ENCODE data around the gene RETREG1.

RETREG1 gene

DNA sequence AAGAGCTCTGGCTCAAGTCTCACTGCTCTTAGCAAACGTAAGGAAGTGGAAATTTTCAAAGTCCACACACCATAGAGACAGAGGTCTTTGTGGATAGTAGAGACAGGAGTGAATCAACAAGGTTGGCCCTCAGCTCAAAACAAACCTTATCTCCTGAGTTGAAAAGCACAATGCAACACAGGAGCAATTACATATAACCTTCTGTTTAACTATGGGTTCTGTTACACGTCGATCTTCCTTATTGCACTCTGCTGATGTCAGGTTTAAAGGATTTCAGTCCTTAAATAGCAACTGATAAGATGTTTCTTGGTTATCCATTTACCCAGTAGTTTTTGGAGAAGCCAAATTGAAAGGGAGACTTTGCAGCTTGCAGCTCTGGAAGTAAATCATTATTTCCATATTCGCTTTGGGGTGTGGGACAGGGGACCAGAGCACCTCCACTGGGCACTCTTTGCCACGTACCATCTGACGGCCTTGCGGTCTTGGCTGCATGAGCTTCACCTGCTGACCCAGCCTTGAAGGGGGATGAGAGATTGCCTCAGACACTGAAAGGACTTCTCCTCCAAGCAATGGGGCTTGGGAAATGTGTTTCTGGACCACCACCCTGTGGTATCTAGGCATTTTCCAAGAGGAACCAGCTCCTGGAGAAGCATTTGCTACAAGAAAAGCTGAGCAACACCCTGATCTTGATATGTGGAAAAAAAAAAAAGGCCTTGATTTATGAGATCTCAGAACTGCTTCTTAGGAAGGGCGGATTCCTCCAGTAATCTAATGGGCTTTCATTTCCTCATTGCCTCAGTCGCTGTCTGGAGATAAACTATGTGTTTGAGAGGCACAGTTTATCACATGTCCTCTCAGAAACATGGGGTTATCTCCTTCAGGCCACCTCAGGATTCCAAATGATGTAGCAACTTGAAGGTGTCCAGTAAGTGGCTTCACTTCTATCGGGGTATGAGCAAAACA lies 95.0 kb downstream of the RETREG1 start:
- DNase-seq: no peak

- DNase-seq: no peak
Measured at GRCh38 chr5:16520841-16521240, 96.0 kb downstream of the RETREG1 start.

DNA sequence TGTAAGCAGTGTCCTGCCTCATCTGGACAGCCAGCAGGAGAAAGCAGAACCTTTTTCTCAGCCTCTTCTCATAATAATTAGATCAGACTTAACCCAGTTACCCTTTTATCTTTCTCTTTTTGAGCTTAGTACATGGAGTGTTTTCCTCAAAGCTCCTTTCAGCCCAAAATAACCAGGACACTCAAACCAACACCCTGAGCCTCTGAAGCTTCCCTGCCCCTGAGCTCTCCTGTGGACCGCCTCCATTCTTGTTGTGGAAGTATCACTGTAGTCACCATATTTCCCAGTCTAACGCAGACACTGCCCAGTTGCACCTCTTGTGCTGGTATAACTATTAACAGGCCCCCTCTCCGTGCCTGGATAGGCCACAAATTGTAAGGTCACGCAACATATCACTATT lies 97.4 kb downstream of the RETREG1 start:
- DNase-seq: no peak

DNA sequence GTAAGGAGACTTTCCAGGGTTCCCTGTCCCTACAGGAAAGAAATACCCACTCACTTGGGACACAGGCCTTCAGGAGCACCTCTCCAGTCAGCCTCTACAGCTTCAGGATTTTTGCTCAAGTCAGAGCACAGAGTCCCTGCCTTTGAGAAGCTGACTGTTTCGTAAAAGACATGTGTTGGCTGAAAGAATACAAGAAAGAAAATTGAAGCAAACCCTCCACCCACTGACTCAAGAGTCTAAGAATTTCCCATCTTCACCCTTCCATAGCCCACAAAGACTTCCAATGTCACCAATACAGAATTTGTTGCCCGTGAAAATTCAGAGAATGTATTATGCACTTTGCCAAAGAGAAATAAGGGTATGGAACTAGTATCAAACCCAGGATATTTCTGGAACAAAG lies 98.2 kb downstream of the RETREG1 start:
- no peak for DNase-seq

GRCh38 chr5:16515532-16515931 lies 101.3 kb downstream of the RETREG1 start:
- no peak for DNase-seq

DNA sequence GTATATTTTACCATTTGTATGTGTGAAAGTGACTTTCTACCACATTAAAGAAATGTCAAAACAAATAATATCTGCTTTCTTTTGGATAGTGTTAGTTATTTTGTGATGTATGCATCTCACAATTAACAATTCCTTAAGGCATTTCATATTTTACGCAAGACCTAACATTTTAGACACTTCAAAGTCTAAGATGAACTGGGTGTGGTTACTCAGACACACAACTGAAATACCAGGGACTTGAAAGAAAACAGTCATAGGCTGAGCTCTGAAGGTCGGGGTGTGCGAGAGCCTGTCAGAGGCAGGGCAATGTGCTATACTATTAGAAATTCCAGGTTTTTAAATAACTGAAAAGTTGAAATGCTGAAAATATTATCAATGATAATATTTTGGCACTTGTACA lies 106.7 kb downstream of the RETREG1 start:
- DNase-seq: no peak

GRCh38 chr5:16508730-16509531 lies 107.9 kb downstream of the RETREG1 start:
- DNase-seq: no peak

GRCh38 chr5:16507716-16508115 lies 109.1 kb downstream of the RETREG1 start:
- DNase-seq: no peak

DNA sequence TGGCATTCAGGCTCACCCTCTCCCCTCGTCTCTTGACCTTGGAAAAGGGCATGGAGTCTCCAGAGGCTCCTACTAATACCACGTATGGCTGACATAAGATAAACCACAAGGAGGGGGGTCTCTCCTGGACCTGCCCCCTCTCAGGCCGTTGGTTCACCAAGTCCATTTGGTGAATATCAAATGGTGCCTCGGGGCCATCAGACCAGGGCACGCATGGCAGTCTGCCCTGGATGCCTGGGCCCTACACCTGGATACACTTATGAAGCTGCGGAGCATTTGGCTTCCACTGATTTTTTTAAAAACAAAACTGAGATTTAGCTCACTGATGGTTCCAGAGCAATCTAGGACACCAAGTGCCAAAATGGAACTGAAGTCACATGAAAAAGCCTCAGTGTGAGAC lies 110.9 kb downstream of the RETREG1 start:
- DNase-seq: no peak

DNA sequence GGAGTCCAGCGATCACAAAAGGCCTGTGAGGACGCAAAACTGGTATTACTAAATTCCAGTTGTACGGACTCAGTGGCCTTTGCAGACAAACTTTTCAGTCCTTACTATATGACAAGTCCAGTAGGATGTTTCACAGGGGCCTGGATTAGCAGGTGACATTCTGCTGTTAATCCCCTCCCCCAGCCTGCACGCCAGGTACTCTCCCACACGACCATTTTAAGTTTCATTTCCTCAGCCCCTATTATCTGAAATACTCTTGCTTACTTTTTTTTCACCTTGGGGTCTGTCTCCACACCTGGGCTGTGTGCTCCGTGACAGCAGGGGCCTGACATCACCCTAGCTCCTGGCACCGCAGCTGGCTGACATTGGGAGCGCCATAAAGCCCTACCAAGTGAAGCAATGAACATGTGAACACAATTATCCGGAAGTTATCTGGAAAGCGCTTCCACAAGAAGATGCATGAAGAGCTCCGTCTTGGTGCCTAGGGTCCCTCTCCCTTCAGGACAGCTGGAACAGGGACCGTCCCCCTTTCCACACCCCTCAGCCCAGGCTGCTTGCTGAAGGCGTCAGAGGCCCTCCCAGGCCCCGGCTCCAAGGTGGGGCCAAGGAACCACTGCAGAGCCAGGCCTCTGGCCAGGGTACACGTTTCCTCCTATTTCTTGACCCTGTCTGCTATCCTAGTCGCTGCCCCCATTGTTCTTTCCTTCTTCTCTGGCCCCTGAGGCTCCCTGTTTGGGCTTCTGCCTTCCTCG lies 111.5 kb downstream of the RETREG1 start:
- no peak for DNase-seq

DNA sequence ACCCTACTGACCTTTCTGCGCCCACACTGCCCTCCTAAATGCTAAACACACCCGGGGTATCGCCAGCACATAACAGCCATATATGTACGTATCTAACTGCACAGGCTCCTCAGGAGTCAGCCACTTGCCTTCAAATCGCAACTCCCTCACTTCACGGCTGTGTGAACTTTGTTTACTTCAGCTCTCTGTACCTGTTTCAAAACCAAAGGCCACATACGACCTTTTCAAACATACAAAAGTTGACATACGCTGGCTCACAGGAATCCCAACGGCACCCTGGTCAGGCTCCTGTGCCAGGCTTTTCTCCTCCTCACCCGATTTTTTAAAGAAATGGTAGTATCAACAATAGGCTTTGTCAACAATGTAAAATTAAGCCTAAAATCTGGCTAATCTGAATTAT lies 112.2 kb downstream of the RETREG1 start:
- DNase-seq: no peak

DNA sequence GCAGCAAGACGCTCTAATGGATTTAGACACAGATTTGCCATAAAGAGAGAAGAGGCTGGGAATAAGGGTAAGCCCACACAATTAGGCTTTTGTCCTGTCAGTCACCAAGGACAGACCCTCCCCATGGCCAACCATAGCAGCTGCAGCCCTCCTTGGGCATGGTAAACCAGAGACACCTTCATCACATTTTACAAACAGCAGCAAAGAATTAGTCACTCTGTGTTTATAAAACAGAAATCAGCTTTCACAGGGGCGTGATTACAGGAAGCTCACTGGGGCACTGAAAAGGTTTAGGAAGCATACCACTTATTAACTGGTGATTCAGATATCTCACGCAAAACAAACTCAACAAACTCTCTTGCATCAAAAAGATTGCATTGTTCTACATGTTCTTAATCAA lies 113.9 kb downstream of the RETREG1 start:
- no peak for DNase-seq

DNA sequence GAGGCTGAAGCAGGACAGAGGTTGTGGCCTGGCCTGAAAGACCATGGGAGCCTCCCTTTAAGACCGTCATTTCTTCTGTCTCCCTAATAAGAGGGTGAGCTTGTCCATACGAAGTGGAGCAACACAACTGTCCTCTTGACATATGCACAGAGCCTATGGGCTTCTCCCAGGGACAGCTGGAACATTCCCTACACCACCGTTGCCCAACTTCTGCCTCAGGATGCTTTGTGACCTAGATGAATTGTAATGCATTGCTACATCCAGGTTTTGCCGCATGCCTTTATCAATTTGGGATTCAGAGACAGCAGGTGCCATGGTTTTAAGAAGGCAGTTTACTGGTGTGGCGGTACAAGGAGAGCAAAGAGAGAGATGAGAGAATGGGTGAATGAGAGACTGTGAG lies 116.8 kb downstream of the RETREG1 start:
- no peak for DNase-seq

DNA sequence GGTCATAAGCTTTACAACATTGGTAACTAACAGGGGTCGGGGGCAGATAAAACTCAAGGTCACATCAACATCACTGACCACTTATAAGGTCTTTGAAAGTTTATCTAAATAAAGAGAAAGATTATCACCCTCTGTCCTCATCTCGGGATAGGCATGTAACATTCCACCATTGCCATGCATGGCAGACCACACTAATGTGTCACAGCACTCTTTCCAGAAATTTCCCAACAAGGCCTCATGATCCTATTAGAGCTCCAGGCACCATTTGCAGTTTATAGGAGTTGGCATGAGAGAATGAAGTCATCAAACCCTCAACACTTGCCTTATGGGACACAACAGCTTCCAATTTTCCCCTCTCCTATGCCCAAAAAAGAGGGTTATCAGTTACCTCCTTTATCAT lies 119.3 kb downstream of the RETREG1 start:
- no peak for DNase-seq

DNA sequence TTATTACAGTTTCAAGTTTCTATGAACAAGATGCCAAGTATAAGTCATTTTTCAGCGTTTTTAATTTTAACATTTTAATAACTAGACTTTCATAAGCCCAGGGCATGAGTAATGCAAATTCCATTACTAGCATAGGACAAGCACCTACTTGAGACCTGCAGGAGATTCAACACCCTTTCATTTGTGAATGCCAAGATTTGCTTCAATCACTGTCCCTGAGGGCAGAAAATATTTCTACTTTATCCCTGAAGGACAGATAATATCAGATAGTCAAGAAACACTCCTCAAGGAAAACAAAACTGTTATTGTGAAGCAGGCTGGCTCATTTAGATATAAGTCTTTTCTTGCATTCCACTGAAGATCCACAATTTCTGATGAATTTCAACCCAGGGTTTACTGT lies 123.5 kb downstream of the RETREG1 start:
- DNase-seq: no peak

GRCh38 chr5:16492398-16493140 lies 124.2 kb downstream of the RETREG1 start:
- no peak for DNase-seq

GRCh38 chr5:16490911-16491310 lies 125.9 kb downstream of the RETREG1 start:
- no peak for DNase-seq

DNA sequence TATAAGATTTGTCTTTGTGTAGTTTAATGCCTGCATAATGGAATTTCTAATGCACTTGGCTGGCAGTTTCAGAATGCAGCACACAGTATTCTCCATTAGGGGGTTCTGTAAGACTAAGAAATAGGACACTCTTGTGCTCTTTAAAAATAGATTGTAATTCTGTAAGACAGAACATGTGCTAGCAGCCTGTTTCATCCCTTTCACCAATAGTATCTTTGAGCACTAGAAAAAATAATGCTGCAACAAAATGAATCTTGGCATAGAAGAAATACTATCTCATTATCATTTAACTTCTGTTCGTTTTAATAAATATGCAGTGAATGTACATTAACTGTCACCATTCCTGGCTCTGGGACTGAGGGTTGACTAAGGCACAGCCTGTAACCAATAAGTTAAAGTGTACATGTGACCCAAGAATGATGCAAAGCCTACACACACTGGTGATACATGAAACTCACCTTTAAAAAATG lies 127.4 kb downstream of the RETREG1 start:
- DNase-seq: peak; percentile 65

GRCh38 chr5:16487456-16487855 lies 129.3 kb downstream of the RETREG1 start:
- no peak for DNase-seq

DNA sequence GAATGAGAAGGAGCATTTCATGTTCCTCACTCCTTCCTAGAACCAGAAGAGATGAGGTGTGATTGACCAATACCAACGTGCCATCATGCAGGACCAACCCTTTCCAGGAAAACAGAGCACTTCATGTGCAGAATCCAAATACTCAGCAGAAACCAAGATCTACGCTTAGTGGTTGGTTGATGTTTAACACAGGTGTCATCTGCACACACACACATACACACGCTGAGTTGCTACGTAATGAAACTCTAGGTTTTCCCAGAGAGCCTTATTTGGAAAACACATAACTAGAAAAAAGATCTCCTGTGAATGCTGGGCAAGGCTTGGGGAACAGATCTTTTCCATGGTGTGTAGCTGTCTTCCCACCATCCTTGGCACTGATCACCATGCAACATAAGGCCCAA lies 130.1 kb downstream of the RETREG1 start:
- no peak for DNase-seq

GRCh38 chr5:16485656-16486055 lies 131.1 kb downstream of the RETREG1 start:
- DNase-seq: no peak

- DNase-seq: no peak
Measured at GRCh38 chr5:16484081-16484480, 132.7 kb downstream of the RETREG1 start.
